LNCAP (cell line): ENCODE measurements around the gene PALLD.

ENCODE experiments used
- CTCF ChIP-seq: fragments of 450-650 bp; IDR thresholded peaks from 2 replicates; pipeline ENCODE4 v1.5.1; 2017; ENCODE audit warnings: mild to moderate bottlenecking

Gene PALLD

DNA sequence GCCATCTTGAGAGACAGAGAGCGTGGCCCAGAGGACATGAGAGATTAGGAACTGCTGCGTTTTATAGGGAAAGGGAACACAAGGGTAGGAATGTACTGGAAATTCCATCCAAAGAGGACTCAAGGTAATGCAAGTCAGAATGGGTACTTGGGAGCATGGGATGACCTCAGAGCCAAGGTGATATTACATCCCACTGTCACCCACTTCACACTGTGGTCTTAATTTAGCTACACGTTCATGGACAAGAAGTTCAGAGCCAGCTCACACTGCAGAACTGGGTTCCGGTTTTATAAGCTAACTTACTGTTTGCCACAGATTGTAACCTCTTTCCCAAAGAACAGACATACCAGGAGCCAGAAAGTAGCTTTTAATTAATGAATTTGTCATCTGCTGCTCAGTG is 268.5 kb downstream of the PALLD start:
- no peak for TF ChIP-seq CTCF

GRCh38 chr4:168765726-168766125 is 268.9 kb downstream of the PALLD start:
- no peak for TF ChIP-seq CTCF

GRCh38 chr4:168766604-168767316 is 269.9 kb downstream of the PALLD start:
- no peak for TF ChIP-seq CTCF

DNA sequence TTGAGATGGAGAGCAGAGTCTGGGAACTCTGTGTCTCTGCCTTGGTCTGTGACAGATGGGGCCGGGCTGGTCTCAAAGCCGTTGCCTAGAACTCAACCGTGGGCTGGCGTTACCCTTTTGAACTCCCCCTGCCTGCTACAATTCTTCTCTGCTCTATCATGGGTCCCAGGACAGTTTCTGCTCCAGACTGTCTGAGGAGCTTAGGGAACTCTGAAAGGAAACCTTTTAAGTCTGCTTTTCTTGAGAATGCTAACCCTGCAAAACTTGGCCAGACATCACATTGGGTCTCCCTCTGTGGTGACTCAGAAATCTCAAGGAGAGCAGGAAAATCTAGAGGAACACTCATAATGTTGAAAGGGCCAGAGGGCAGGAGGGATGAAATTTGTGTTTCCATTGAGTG is 272.6 kb downstream of the PALLD start:
- TF ChIP-seq CTCF = no peak

DNA sequence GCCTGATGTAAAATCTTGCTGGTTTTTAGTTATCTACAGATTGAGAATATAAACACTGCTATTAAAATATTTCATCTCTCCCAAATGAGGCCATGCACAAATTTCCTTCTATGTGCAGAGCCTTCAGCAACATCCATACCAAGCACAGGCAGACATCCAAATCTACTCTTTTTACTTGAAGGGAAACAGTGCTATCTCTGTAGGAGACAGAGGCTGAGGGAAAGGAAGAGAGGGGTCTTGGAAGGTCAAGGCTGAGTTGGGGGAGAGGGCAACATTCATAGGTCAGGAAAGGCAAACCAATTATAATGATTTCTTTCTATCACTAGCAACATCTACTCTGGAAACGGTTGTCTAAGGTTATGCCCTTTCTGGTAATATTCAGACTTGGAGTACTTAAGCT is 273.0 kb downstream of the PALLD start:
- no peak for TF ChIP-seq CTCF

DNA sequence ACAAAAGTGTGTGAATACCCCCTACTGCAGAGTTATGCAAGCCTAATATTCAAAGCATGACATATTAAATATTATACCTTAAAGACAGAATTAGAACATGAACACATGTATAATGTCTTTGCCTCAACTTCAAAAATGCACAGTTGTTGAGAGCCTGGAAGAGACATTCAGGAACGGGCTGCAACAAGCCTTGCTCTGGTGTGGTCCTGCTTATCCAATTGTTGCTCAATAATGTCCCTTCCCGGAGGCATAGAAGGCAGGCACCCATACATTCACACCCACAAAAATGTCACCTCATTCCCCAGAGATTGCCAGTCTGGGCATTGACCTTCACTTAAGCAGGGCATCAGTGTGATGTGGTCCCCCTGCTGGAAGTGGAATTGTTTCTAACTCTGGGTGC is 274.4 kb downstream of the PALLD start:
- no peak for TF ChIP-seq CTCF

GRCh38 chr4:168773388-168774195 is 276.7 kb downstream of the PALLD start:
- TF ChIP-seq CTCF = no peak
